ENCODE results near the gene GGTLC2. TPM values are rescaled to one million over a fixed set of nuclear protein-coding genes. Genes with fewer than 3 reads are reported as not detected.

Gene GGTLC2
- total RNA-seq, 1 donor from 2014 or later, result not detected

- ChIA-PET CTCF (no interaction called here), POLR2A (interaction anchor here (0.5 kb wide), 1 partner anchor 607 kb away, joined by 5 read pairs; no protein-coding TSS in a partner anchor)
- Mint-ChIP-seq H3K27me3 (peaks cover 2% of the 10 kb centered on the region), H3K9me3 (peaks cover 3% of the 10 kb centered on the region), H3K4me1 (peaks cover 4% of the 10 kb centered on the region), H3K27ac (no peak overlapping the region), H3K4me3 (no peak overlapping the region), H3K36me3 (ENCODE audit: low read depth) (no peaks in the 10 kb centered on the region)
- DNase-seq, result no peak
- intact Hi-C loops (cut with micrococcal nuclease), result loop anchor here (2.0 kb wide), 1 partner anchor 64 kb away; no protein-coding TSS in a partner anchor
- no peak for TF ChIP-seq CTCF (IDR thresholded peaks at IDR 0.05)
- no peak for ATAC-seq (ENCODE audit: low read depth)
Observed at GRCh38 chr22:22673099-22673498, 28.7 kb downstream of the GGTLC2 start.

- ATAC-seq (ENCODE audit: low read depth) (no peak), DNase-seq (no peak)
- H3K27me3 Mint-ChIP-seq, result peaks cover 2% of the 10 kb centered on the region
- H3K4me1 Mint-ChIP-seq, result peaks cover 6% of the 10 kb centered on the region
- H3K27ac Mint-ChIP-seq, result no peak overlapping the region
- no peak overlapping the region for H3K4me3 Mint-ChIP-seq
- POLR2A ChIA-PET, result interaction anchor here (0.5 kb wide), 1 partner anchor 608 kb away, joined by 5 read pairs; no protein-coding TSS in a partner anchor
- H3K9me3 Mint-ChIP-seq, result peaks cover 3% of the 10 kb centered on the region
- TF ChIP-seq CTCF (IDR thresholded peaks at IDR 0.05), result no peak
- no peaks in the 10 kb centered on the region for H3K36me3 Mint-ChIP-seq (ENCODE audit: low read depth)
- intact Hi-C loops (cut with micrococcal nuclease), result loop anchor here (2.0 kb wide), 1 partner anchor 63 kb away; no protein-coding TSS in a partner anchor
- CTCF ChIA-PET, result no interaction called here
Observed at GRCh38 chr22:22673628-22674027, 29.2 kb downstream of the GGTLC2 start.

GRCh38 chr22:22674467-22674866 lies 30.1 kb downstream of the GGTLC2 start:
- POLR2A ChIA-PET, result no interaction called here
- intact Hi-C loops (cut with micrococcal nuclease), result no loop called here
- Mint-ChIP-seq H3K4me3 (no peak overlapping the region), H3K27me3 (peaks cover 2% of the 10 kb centered on the region), H3K4me1 (peaks cover 12% of the 10 kb centered on the region), H3K9me3 (peaks cover 3% of the 10 kb centered on the region), H3K27ac (no peak overlapping the region), H3K36me3 (ENCODE audit: low read depth) (no peaks in the 10 kb centered on the region)
- TF ChIP-seq CTCF (IDR thresholded peaks at IDR 0.05), result no peak
- DNase-seq (no peak), ATAC-seq (ENCODE audit: low read depth) (no peak)
- CTCF ChIA-PET, result no interaction called here

- H3K9me3 Mint-ChIP-seq, result no peaks in the 10 kb centered on the region
- DNase-seq (no peak), ATAC-seq (ENCODE audit: low read depth) (no peak)
- POLR2A ChIA-PET, result no interaction called here
- TF ChIP-seq CTCF (IDR thresholded peaks at IDR 0.05), result no peak
- no peaks in the 10 kb centered on the region for H3K27me3 Mint-ChIP-seq
- CTCF ChIA-PET, result interaction anchor here (1.4 kb wide), 1 partner anchor 109 kb away, joined by 4 read pairs; no protein-coding TSS in a partner anchor
- no peaks in the 10 kb centered on the region for H3K36me3 Mint-ChIP-seq (ENCODE audit: low read depth)
- peaks cover 34% of the 10 kb centered on the region for H3K4me1 Mint-ChIP-seq
- intact Hi-C loops (cut with micrococcal nuclease), result no loop called here
- H3K27ac Mint-ChIP-seq, result no peak overlapping the region
- H3K4me3 Mint-ChIP-seq, result no peak overlapping the region
Observed at GRCh38 chr22:22678970-22679369, 34.6 kb downstream of the GGTLC2 start.

- peaks cover 42% of the 10 kb centered on the region for H3K4me1 Mint-ChIP-seq
- POLR2A ChIA-PET, result no interaction called here
- no peak for TF ChIP-seq CTCF (IDR thresholded peaks at IDR 0.05)
- no peak for ATAC-seq (ENCODE audit: low read depth)
- no peak overlapping the region for H3K27ac Mint-ChIP-seq
- DNase-seq, result no peak
- intact Hi-C loops (cut with micrococcal nuclease), result loop anchor here (10.0 kb wide), 2 partner anchors 216 to 326 kb away; no protein-coding TSS in a partner anchor
- no peaks in the 10 kb centered on the region for H3K9me3 Mint-ChIP-seq
- H3K36me3 Mint-ChIP-seq (ENCODE audit: low read depth), result no peaks in the 10 kb centered on the region
- CTCF ChIA-PET, result interaction anchor here (0.7 to 1.4 kb wide), 2 partner anchors 62 to 108 kb away, joined by 3 to 4 read pairs; no protein-coding TSS in a partner anchor
- no peak overlapping the region for H3K4me3 Mint-ChIP-seq
- H3K27me3 Mint-ChIP-seq, result no peaks in the 10 kb centered on the region
Observed at GRCh38 chr22:22680396-22680795, 36.0 kb downstream of the GGTLC2 start.

All from activated B cell treated with CpG ODN at 0.5 μM for 24 hours (primary cell).